ENCODE data around the gene THEMIS2.
A peak's percentile ranks its signal among the peaks of the same experiment; 100 is the strongest.
"Not testable (repeated sequence)": the region's sequence is repeated elsewhere in the genome, so short reads cannot be mapped to it uniquely, and the experiment has no call there.

THEMIS2 gene

GRCh38 chr1:27849951-27850350, 22.4 kb upstream of the THEMIS2 start:
- TF ChIP-seq, protein P1, sequence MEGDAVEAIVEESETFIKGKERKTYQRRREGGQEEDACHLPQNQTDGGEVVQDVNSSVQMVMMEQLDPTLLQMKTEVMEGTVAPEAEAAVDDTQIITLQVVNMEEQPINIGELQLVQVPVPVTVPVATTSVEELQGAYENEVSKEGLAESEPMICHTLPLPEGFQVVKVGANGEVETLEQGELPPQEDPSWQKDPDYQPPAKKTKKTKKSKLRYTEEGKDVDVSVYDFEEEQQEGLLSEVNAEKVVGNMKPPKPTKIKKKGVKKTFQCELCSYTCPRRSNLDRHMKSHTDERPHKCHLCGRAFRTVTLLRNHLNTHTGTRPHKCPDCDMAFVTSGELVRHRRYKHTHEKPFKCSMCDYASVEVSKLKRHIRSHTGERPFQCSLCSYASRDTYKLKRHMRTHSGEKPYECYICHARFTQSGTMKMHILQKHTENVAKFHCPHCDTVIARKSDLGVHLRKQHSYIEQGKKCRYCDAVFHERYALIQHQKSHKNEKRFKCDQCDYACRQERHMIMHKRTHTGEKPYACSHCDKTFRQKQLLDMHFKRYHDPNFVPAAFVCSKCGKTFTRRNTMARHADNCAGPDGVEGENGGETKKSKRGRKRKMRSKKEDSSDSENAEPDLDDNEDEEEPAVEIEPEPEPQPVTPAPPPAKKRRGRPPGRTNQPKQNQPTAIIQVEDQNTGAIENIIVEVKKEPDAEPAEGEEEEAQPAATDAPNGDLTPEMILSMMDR (IDR thresholded peaks at IDR 0.05; ENCODE audit: poor library complexity, severe bottlenecking): no peak
- no peak overlapping the region for H3K4me3 ChIP-seq (ENCODE audit: severe bottlenecking)
- no peaks in the 10 kb centered on the region for H3K27me3 ChIP-seq (ENCODE audit: insufficient read depth, poor library complexity, severe bottlenecking)
- no peaks in the 10 kb centered on the region for H3K4me1 ChIP-seq (ENCODE audit: insufficient read depth, poor library complexity, severe bottlenecking)
- H3K36me3 ChIP-seq (ENCODE audit: low read depth): peaks cover 53% of the 10 kb centered on the region
- DNase-seq (ENCODE audit: low spot score) (no peak), ATAC-seq (ENCODE audit: low read depth) (no peak)
- H3K9me3 ChIP-seq (ENCODE audit: severe bottlenecking): no peaks in the 10 kb centered on the region
- H3K27ac ChIP-seq (ENCODE audit: poor library complexity, severe bottlenecking): no peak overlapping the region

DNA sequence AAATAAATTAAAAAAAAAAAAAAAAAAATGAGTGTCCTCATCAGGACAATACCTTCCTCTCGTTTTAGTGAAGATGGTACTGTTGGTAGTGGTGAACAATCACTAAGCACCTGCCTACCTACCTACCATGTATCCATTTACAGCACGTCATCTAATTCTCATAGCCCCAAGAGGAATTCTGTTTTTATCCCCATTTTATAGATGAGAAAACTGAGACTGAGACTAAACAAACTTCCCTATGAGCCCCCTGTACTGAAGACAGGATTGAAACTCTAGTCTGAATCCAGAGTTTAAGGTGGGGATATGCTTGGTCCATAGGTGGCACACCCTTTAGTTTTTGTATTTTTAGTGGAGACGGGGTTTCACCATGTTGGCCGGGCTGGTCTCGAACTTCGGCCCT, 17.3 kb upstream of the THEMIS2 start:
- ATAC-seq (ENCODE audit: low read depth) (no peak), DNase-seq (ENCODE audit: low spot score) (no peak)
- no peaks in the 10 kb centered on the region for H3K4me1 ChIP-seq (ENCODE audit: insufficient read depth, poor library complexity, severe bottlenecking)
- H3K36me3 ChIP-seq (ENCODE audit: low read depth): peaks cover 6% of the 10 kb centered on the region
- no peaks in the 10 kb centered on the region for H3K9me3 ChIP-seq (ENCODE audit: severe bottlenecking)
- H3K27me3 ChIP-seq (ENCODE audit: insufficient read depth, poor library complexity, severe bottlenecking): no peaks in the 10 kb centered on the region
- TF ChIP-seq, protein P1 (IDR thresholded peaks at IDR 0.05; ENCODE audit: poor library complexity, severe bottlenecking): no peak
- H3K27ac ChIP-seq (ENCODE audit: poor library complexity, severe bottlenecking): no peak overlapping the region
- H3K4me3 ChIP-seq (ENCODE audit: severe bottlenecking): no peak overlapping the region

DNA sequence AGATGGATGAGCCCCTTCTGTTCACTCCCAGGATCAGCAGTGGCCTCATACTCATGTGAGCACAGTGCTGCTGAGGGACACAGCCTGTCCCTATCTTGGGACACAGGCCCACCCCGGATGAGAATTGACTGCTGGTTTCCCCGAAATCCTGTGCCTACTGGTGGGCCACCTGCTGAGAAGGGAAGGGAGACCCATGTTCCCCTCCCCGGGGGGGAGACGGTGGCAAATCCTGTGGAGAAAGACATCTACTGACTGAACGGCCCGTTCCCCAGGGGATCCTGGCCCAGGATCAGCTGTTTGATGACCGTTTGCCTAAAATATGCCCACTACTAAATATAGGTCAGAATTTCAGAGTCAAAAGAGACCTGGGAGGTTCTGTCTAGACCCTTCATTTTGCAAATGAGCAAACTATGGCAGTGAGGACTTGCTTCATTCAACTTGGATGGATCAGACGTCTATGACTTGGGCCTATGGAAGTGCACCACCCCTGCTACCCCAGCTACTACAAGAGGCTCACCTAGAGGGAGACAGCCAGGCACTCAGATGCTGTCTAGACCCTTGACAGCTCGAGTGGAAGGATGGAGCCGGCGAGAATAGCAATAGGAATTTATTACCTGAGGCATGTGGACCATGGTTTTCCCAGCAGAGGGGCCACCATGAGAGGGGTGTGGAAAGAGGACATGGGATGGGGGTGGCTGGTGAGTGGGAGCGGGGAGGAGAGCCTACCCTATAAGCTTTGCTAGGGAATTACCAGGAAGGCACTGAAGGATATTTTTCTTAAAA, 15.6 kb upstream of the THEMIS2 start:
- no peaks in the 10 kb centered on the region for H3K36me3 ChIP-seq (ENCODE audit: low read depth)
- DNase-seq (ENCODE audit: low spot score) (no peak), ATAC-seq (ENCODE audit: low read depth) (no peak)
- H3K4me1 ChIP-seq (ENCODE audit: insufficient read depth, poor library complexity, severe bottlenecking): no peaks in the 10 kb centered on the region
- no peaks in the 10 kb centered on the region for H3K9me3 ChIP-seq (ENCODE audit: severe bottlenecking)
- no peak overlapping the region for H3K4me3 ChIP-seq (ENCODE audit: severe bottlenecking)
- H3K27me3 ChIP-seq (ENCODE audit: insufficient read depth, poor library complexity, severe bottlenecking): no peaks in the 10 kb centered on the region
- TF ChIP-seq, protein P1 (IDR thresholded peaks at IDR 0.05; ENCODE audit: poor library complexity, severe bottlenecking): no peak
- no peak overlapping the region for H3K27ac ChIP-seq (ENCODE audit: poor library complexity, severe bottlenecking)

- H3K36me3 ChIP-seq (ENCODE audit: low read depth); H3K4me1 ChIP-seq (ENCODE audit: insufficient read depth, poor library complexity, severe bottlenecking); H3K9me3 ChIP-seq (ENCODE audit: severe bottlenecking); ATAC-seq (ENCODE audit: low read depth); H3K27ac ChIP-seq (ENCODE audit: poor library complexity, severe bottlenecking); DNase-seq (ENCODE audit: low spot score); H3K4me3 ChIP-seq (ENCODE audit: severe bottlenecking); H3K27me3 ChIP-seq (ENCODE audit: insufficient read depth, poor library complexity, severe bottlenecking): not testable (repeated sequence)
These were observed 14.8 kb upstream of the THEMIS2 start for GRCh38 chr1:27857552-27857951.

- Histone ChIP-seq H3K4me1 (ENCODE audit: insufficient read depth, poor library complexity, severe bottlenecking) (peaks cover 6% of the 10 kb centered on the region), H3K27me3 (ENCODE audit: insufficient read depth, poor library complexity, severe bottlenecking) (no peaks in the 10 kb centered on the region), H3K9me3 (ENCODE audit: severe bottlenecking) (no peaks in the 10 kb centered on the region), H3K4me3 (ENCODE audit: severe bottlenecking) (no peak overlapping the region), H3K36me3 (ENCODE audit: low read depth) (no peaks in the 10 kb centered on the region), H3K27ac (ENCODE audit: poor library complexity, severe bottlenecking) (no peak overlapping the region)
- DNase-seq (ENCODE audit: low spot score): no peak
- TF ChIP-seq, protein P1 (IDR thresholded peaks at IDR 0.05; ENCODE audit: poor library complexity, severe bottlenecking): peak; percentile 92
- peak; percentile 85 for ATAC-seq (ENCODE audit: low read depth)
These were observed 14.0 kb upstream of the THEMIS2 start for GRCh38 chr1:27858072-27858948.

Measured in RWPE2 (cell line).